Measurements from ENCODE around the gene KLF6. TPM values are rescaled to one million over a fixed set of nuclear protein-coding genes. Genes with fewer than 3 reads are reported as not detected.

The KLF6 gene
- total and polyA plus RNA-seq, 9 of the 15 experiments (the other 6 are each of a cell fraction or from before 2014, with no cell fraction given) = 3.2 to 23.9 (median 8.0) TPM

GRCh38 chr10:3785851-3786271, 852 bp upstream of the KLF6 start (continued):
- no peak for TF ChIP-seq ARID4B (CRISPR knock-in tag; IDR thresholded peaks at IDR 0.05)
- TF ChIP-seq EP400 (IDR thresholded peaks at IDR 0.05) = peak; percentile 68
- 0 out of 2 replicates have a peak, but pooled peaks have one; percentile 17 for TF ChIP-seq LEF1 (IDR thresholded peaks at IDR 0.05)
- TF ChIP-seq EZH2 (IDR thresholded peaks at IDR 0.05; ENCODE audit: borderline replicate concordance, low read depth, low read length) = no peak
- no peak for TF ChIP-seq TCFL5 (CRISPR knock-in tag; conservative IDR thresholded peaks at IDR 0.05)
- no peak for TF ChIP-seq BRF2 (IDR thresholded peaks at IDR 0.05; ENCODE audit: borderline replicate concordance, insufficient read depth, insufficient read length)
- no peak for TF ChIP-seq RUNX1 (IDR thresholded peaks at IDR 0.05; ENCODE audit: low read depth)
- no peak for TF ChIP-seq SOX6 (IDR thresholded peaks at IDR 0.05)
- TF ChIP-seq ZNF316 (IDR thresholded peaks at IDR 0.05) = 0 out of 2 replicates have a peak, but pooled peaks have one; percentile 8
- peak; percentile 63; the same call in 1 of the 2 replicates for TF ChIP-seq THRAP3 (IDR thresholded peaks at IDR 0.05; ENCODE audit: borderline replicate concordance)
- TF ChIP-seq BHLHE40 (IDR thresholded peaks at IDR 0.05; ENCODE audit: low read length) = peak; percentile 49
- TF ChIP-seq TAF9B (IDR thresholded peaks at IDR 0.05; ENCODE audit: partially characterized antibody) = peak; percentile 28
- TF ChIP-seq AFF4 (CRISPR knock-in tag; IDR thresholded peaks at IDR 0.05) = peak; percentile 96; the same call in 1 of the 2 replicates
- no peak for TF ChIP-seq U2AF1 (optimal IDR thresholded peaks at IDR 0.05; ENCODE audit: low read depth, low read length)
- TF ChIP-seq NCOA2 (IDR thresholded peaks at IDR 0.05; ENCODE audit: partially characterized antibody in 2 of 2) = peak in 1 of 2 experiments; percentile 28
- TF ChIP-seq BCOR (IDR thresholded peaks at IDR 0.05) = peak; percentile 61; the same call in 1 of the 2 replicates
- peak; percentile 30 for TF ChIP-seq NCOA4 (IDR thresholded peaks at IDR 0.05; ENCODE audit: partially characterized antibody)
- peak; percentile 96 for TF ChIP-seq CHD1 (IDR thresholded peaks at IDR 0.05; ENCODE audit: low read length)
- TF ChIP-seq TRIM24 (IDR thresholded peaks at IDR 0.05) = peak in 1 of 2 experiments; percentile 42; a peak in 1 of 4 replicates
- TF ChIP-seq ADNP (tag; IDR thresholded peaks at IDR 0.05) = no peak
- TF ChIP-seq ZNF77 (CRISPR knock-in tag; IDR thresholded peaks at IDR 0.05) = no peak

All from K562 (cell line).